ENCODE results near the gene TRPV6. TPM values are rescaled to one million over a fixed set of nuclear protein-coding genes. Genes with fewer than 3 reads are reported as not detected.
A peak's percentile ranks its signal among the peaks of the same experiment; 100 is the strongest.

The TRPV6 gene
- total and polyA plus RNA-seq, 2 donors from 2014 or later: 4.4 to 5.5 TPM

GRCh38 chr7:142855114-142855743 lies 30.3 kb downstream of the TRPV6 start:
- H3K9ac ChIP-seq (ENCODE audit: low read length in 3 of 3): peak overlapping the region; percentile 2 to 48 (median 43)
- H3K27me3 ChIP-seq (ENCODE audit: control insufficient read depth, insufficient read depth, low read length): no peaks in the 10 kb centered on the region
- H3K27ac ChIP-seq (ENCODE audit: low read depth in 2 of 2, low read length in 2 of 2): no peak overlapping the region
- no peaks in the 10 kb centered on the region for H3K9me3 ChIP-seq (ENCODE audit: control insufficient read depth in 2 of 3, insufficient read depth in 1 of 3, low read length in 3 of 3)
- no peak for FAIRE-seq
- TF ChIP-seq CTCF (IDR thresholded peaks at IDR 0.05; ENCODE audit: borderline replicate concordance, extremely low read depth, insufficient read depth): no peak
- peaks cover 0 to 6% (median 0%) of the 10 kb centered on the region in 3 donors for H3K4me1 ChIP-seq (ENCODE audit: control insufficient read depth in 2 of 3, insufficient read depth in 2 of 3, low read depth in 1 of 3, low read length in 3 of 3)
- peak in 2 of 5 donors; percentile 31 to 43 for DNase-seq
- peak overlapping the region; percentile 30 to 59 (median 47) for H3K4me3 ChIP-seq (ENCODE audit: low read length in 3 of 3)
- H3K36me3 ChIP-seq (ENCODE audit: control insufficient read depth in 2 of 3, insufficient read depth in 3 of 3, low read length in 3 of 3): no peaks in the 10 kb centered on the region
- intact Hi-C loops (cut with DNase I): loop anchor here (10.0 kb wide), 2 partner anchors 150 to 360 kb away; no protein-coding TSS in a partner anchor

GRCh38 chr7:142854372-142855113 lies 31.0 kb downstream of the TRPV6 start, which contains the start of gene EPHB6:
EPHB6 (plus strand) TSS chr7:142855076; CDS start chr7:142863228, 8,152 bp downstream.
- peak within 1 kb of the TSS; percentile 83 to 89 (median 84) for H3K4me3 ChIP-seq (ENCODE audit: low read length in 3 of 3)
- H3K36me3 ChIP-seq (ENCODE audit: control insufficient read depth in 2 of 3, insufficient read depth in 3 of 3, low read length in 3 of 3): no peaks in the 10 kb centered on the region
- H3K9ac ChIP-seq (ENCODE audit: low read length in 3 of 3): peak within 1 kb of the TSS; percentile 43 to 71 (median 68)
- H3K27ac ChIP-seq (ENCODE audit: low read depth in 2 of 2, low read length in 2 of 2): peak within 1 kb of the TSS; percentile 15 to 48
- peak; percentile 84 to 91 (median 88) for DNase-seq
- H3K27me3 ChIP-seq (ENCODE audit: control insufficient read depth, insufficient read depth, low read length): no peaks in the 10 kb centered on the region
- peaks cover 0 to 6% (median 0%) of the 10 kb centered on the region in 3 donors for H3K4me1 ChIP-seq (ENCODE audit: control insufficient read depth in 2 of 3, insufficient read depth in 2 of 3, low read depth in 1 of 3, low read length in 3 of 3)
- TF ChIP-seq CTCF (IDR thresholded peaks at IDR 0.05; ENCODE audit: borderline replicate concordance, extremely low read depth, insufficient read depth): no peak
- no peak for FAIRE-seq
- intact Hi-C loops (cut with DNase I): loop anchor here (10.0 kb wide), 2 partner anchors 150 to 360 kb away; no protein-coding TSS in a partner anchor
- H3K9me3 ChIP-seq (ENCODE audit: control insufficient read depth in 2 of 3, insufficient read depth in 1 of 3, low read length in 3 of 3): no peaks in the 10 kb centered on the region

GRCh38 chr7:142853739-142854371 lies 31.7 kb downstream of the TRPV6 start:
- peaks cover 0 to 6% (median 0%) of the 10 kb centered on the region in 3 donors for H3K4me1 ChIP-seq (ENCODE audit: control insufficient read depth in 2 of 3, insufficient read depth in 2 of 3, low read depth in 1 of 3, low read length in 3 of 3)
- H3K27ac ChIP-seq (ENCODE audit: low read depth in 2 of 2, low read length in 2 of 2): no peak overlapping the region
- H3K9ac ChIP-seq (ENCODE audit: low read length in 3 of 3): peak overlapping the region; percentile 8 to 71 (median 68)
- H3K4me3 ChIP-seq (ENCODE audit: low read length in 3 of 3): peak overlapping the region; percentile 83 to 89 (median 84)
- H3K36me3 ChIP-seq (ENCODE audit: control insufficient read depth in 2 of 3, insufficient read depth in 3 of 3, low read length in 3 of 3): no peaks in the 10 kb centered on the region
- no peaks in the 10 kb centered on the region for H3K27me3 ChIP-seq (ENCODE audit: control insufficient read depth, insufficient read depth, low read length)
- FAIRE-seq (no peak), DNase-seq (peak; percentile 79 to 90 (median 88))
- TF ChIP-seq CTCF (IDR thresholded peaks at IDR 0.05; ENCODE audit: borderline replicate concordance, extremely low read depth, insufficient read depth): peak; percentile 66
- intact Hi-C loops (cut with DNase I): loop anchor here (10.0 kb wide), 2 partner anchors 151 to 361 kb away; no protein-coding TSS in a partner anchor
- no peaks in the 10 kb centered on the region for H3K9me3 ChIP-seq (ENCODE audit: control insufficient read depth in 2 of 3, insufficient read depth in 1 of 3, low read length in 3 of 3)
